HepG2 (cell line): ENCODE measurements around the gene UTS2R. TPM values are rescaled to one million over a fixed set of nuclear protein-coding genes. Genes with fewer than 3 reads are reported as not detected.

ENCODE experiments used
- ATF7-NPFF ChIP-seq: sonication (generic); formaldehyde crosslinking; IDR thresholded peaks from 2 replicates; pipeline ENCODE4 v1.8.1; 2023; ENCODE audit warnings: mild to moderate bottlenecking, low read depth, missing genetic modification reagents, moderate library complexity
- BRCA1 ChIP-seq: sonication (generic); formaldehyde crosslinking; IDR thresholded peaks from 2 replicates; pipeline ENCODE4 v1.4.0; 2020; ENCODE audit warnings: missing genetic modification reagents
- ETV5 ChIP-seq: IDR thresholded peaks from 2 replicates; pipeline ENCODE4 v1.6.1; 2018; ENCODE audit warnings: missing biosample characterization, missing genetic modification reagents, inconsistent platforms, borderline replicate concordance
- GTF2F1 ChIP-seq: fragments of 150-350 bp; IDR thresholded peaks from 2 replicates; pipeline ENCODE4 v1.6.1; 2014; ENCODE audit warnings: low read length
- KDM6A ChIP-seq: IDR thresholded peaks from 2 replicates; pipeline ENCODE4 v1.6.1; 2016; ENCODE audit warnings: low read depth
- NAIF1 ChIP-seq: sonication (generic); formaldehyde crosslinking; IDR thresholded peaks from 2 replicates; pipeline ENCODE4 v1.5.0; 2020; ENCODE audit warnings: mild to moderate bottlenecking, missing genetic modification reagents, borderline replicate concordance
- NFYB ChIP-seq: sonication (generic); formaldehyde crosslinking; IDR thresholded peaks from 2 replicates; pipeline ENCODE4 v1.4.0; 2020; ENCODE audit warnings: missing genetic modification reagents
- PAWR ChIP-seq: sonication (generic); formaldehyde crosslinking; IDR thresholded peaks from 2 replicates; pipeline ENCODE4 v1.4.0; 2020; ENCODE audit warnings: missing genetic modification reagents, mild to moderate bottlenecking, borderline replicate concordance
- PCBP1 ChIP-seq: fragments of 200-400 bp; formaldehyde crosslinking; IDR thresholded peaks from 2 replicates; pipeline ENCODE4 v1.6.1; 2017; ENCODE audit warnings: mild to moderate bottlenecking, low read depth, low read length, borderline replicate concordance
- PLRG1 ChIP-seq: fragments of 450-650 bp; conservative IDR thresholded peaks from 2 replicates; pipeline ENCODE4 v1.6.1; 2016
- RAD51 ChIP-seq: fragments of 450-650 bp; IDR thresholded peaks from 2 replicates; pipeline ENCODE4 v1.6.1; 2016; ENCODE audit warnings: borderline replicate concordance
- SALL1 ChIP-seq: sonication (generic); formaldehyde crosslinking; IDR thresholded peaks from 2 replicates; pipeline ENCODE4 v1.8.0; 2022; ENCODE audit warnings: mild to moderate bottlenecking, missing genetic modification reagents
- SMARCC2 ChIP-seq: fragments of 450-650 bp; IDR thresholded peaks from 2 replicates; pipeline ENCODE4 v1.6.1; 2017; ENCODE audit warnings: antibody characterized with exemption, mild to moderate bottlenecking
- SNAPC2 ChIP-seq: sonication (generic); formaldehyde crosslinking; IDR thresholded peaks from 2 replicates; pipeline ENCODE4 v1.8.1; 2022; ENCODE audit warnings: mild to moderate bottlenecking, missing genetic modification reagents
- SRSF4 ChIP-seq: fragments of 200-400 bp; formaldehyde crosslinking; IDR thresholded peaks from one replicate; pipeline ENCODE4 v1.6.1; 2018; ENCODE audit warnings: mild to moderate bottlenecking, low read depth, low read length, moderate library complexity; ENCODE audit not compliant: poor library complexity, severe bottlenecking
- ZBTB21 ChIP-seq: sonication (generic); formaldehyde crosslinking; IDR thresholded peaks from 2 replicates; pipeline ENCODE4 v1.4.0; 2020; ENCODE audit warnings: missing genetic modification reagents
- ZNF230 ChIP-seq: sonication (generic); formaldehyde crosslinking; IDR thresholded peaks from 2 replicates; pipeline ENCODE4 v1.4.0; 2020; ENCODE audit warnings: mild to moderate bottlenecking, missing genetic modification reagents
- ZNF296 ChIP-seq: sonication (generic); formaldehyde crosslinking; conservative IDR thresholded peaks from 2 replicates; pipeline ENCODE4 v1.5.0; 2020; ENCODE audit warnings: mild to moderate bottlenecking, missing genetic modification reagents
- ZNF326 ChIP-seq: sonication (generic); formaldehyde crosslinking; IDR thresholded peaks from 2 replicates; pipeline ENCODE4 v1.4.0; 2020; ENCODE audit warnings: missing genetic modification reagents, borderline replicate concordance
- ZNF350 ChIP-seq: sonication (generic); formaldehyde crosslinking; IDR thresholded peaks from 2 replicates; pipeline ENCODE4 v1.4.0; 2020; ENCODE audit warnings: mild to moderate bottlenecking, low read depth, missing genetic modification reagents, borderline replicate concordance
- ZNF841 ChIP-seq: sonication (generic); formaldehyde crosslinking; IDR thresholded peaks from 2 replicates; pipeline ENCODE4 v1.8.1; 2023; ENCODE audit warnings: missing genetic modification reagents, borderline replicate concordance
- polyA plus RNA-seq, 8 experiments: library from polyadenylated mRNA; depleted of rRNA in 3 of 8; stranded (reverse) in 7 of 8; unstranded in 1 of 8; fragments of >200 nt; fragmentation: Illumina TruSeq in 4 of 8; extraction: Trizol in 4 of 8; gene quantifications; 2 replicates each; pipeline versions ENCODE4 v1.2.1 to v1.2.3, GENCODE V29; 2011 to 2016; ENCODE audit warnings: low read depth in 4 of 8, missing spikeins in 1 of 8, mixed read lengths in 1 of 8; ENCODE audit not compliant: insufficient read depth in 1 of 8
- total RNA-seq, 5 experiments: library from RNA; depleted of rRNA; stranded (reverse); fragments of >200 nt; fragmentation: Illumina TruSeq; extraction: Trizol; gene quantifications; 2 replicates each; pipeline ENCODE4 v1.2.3, GENCODE V29; 2016; ENCODE audit warnings: low read depth in 1 of 5
- TF ChIP-seq, protein P1 (sequence below): IDR thresholded peaks from 2 replicates; pipeline ENCODE4 v1.6.1; 2016; ENCODE audit warnings: mild to moderate bottlenecking
- TF ChIP-seq, protein P2 (sequence below): sonication (generic); formaldehyde crosslinking; IDR thresholded peaks from 2 replicates; pipeline ENCODE4 v1.5.0; 2020; ENCODE audit warnings: mild to moderate bottlenecking, missing genetic modification reagents, borderline replicate concordance
- TF ChIP-seq, protein P3 (sequence below): sonication (generic); formaldehyde crosslinking; IDR thresholded peaks from 2 replicates; pipeline ENCODE4; 2020; ENCODE audit warnings: missing genetic modification reagents, mild to moderate bottlenecking, borderline replicate concordance

The UTS2R gene
- total and polyA plus RNA-seq, 2 of the 13 experiments (the other 11 are each of a cell fraction or from before 2014, with no cell fraction given) = 0.13 to 0.15 TPM

DNA sequence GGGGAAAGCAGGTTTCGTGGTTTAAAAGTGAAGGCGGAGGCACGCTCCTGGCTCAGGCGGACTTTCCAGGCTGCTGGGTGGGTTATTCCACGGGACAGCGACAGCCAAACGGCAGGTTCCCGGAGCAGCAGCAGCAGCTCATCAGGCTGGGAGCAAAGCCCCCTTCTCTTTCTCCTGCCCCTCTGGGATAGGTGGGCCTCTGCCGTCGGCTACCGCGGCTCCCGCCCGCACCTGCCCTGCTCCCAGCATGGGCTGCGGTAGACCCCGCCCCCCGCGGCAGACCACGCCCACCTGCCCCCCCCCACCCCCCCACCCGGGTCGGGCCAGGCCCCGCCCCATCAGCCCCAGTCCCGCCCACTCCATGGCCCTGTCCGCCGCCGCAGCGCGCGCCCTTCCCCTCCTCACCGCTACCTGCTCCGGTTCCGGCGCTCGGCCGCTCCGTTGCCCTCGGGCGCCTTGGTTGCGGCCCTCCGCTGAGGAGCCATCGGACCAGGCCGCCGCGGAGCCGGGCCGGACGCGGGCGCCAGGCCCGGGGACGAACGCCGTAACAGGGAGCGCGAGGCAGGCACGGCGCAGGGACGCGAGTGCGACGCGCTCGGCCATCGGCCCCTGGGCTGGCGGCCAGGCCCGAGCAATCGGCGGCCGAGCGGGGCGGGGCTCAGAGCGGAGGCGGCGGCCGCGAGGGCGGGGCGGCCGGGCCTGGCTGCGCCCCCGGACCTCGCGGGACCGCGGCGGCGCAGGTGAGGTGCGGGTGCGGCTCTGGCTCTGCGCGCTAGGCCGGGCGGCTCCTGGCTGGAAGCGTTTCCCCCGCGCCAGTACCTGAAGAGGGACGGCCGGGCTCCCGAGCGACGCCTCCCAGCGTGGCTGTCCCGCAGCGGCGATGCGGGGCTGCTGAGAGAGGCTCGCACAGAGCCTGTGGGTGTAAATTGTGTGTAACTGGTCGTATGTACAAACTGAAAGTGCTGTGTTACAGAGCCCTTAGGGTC lies 46.7 kb downstream of the UTS2R start, which contains the start of the genes HEXD and OGFOD3 (continued):
- TF ChIP-seq SRSF4 (no peak), GTF2F1 (no peak), SALL1 (CRISPR knock-in tag) (peak; percentile 88), ZNF326 (no peak), ATF7-NPFF (peak; percentile 93), ZNF841 (CRISPR knock-in tag) (0 out of 2 replicates have a peak, but pooled peaks have one; percentile 3), ZBTB21 (CRISPR knock-in tag) (no peak), SMARCC2 (no peak), PAWR (CRISPR knock-in tag) (no peak), PCBP1 (no peak), SNAPC2 (CRISPR knock-in tag) (peak; percentile 80; the same call in 1 of the 2 replicates), NFYB (0 out of 2 replicates have a peak, but pooled peaks have one; percentile 8), ZNF296 (CRISPR knock-in tag) (no peak), ETV5 (CRISPR knock-in tag) (no peak; the same call in 1 of the 2 replicates), RAD51 (no peak), NAIF1 (CRISPR knock-in tag) (no peak), BRCA1 (CRISPR knock-in tag) (no peak), KDM6A (CRISPR knock-in tag) (no peak), PLRG1 (no peak), ZNF350 (CRISPR knock-in tag) (no peak), ZNF230 (CRISPR knock-in tag) (no peak)
- TF ChIP-seq, protein P1, sequence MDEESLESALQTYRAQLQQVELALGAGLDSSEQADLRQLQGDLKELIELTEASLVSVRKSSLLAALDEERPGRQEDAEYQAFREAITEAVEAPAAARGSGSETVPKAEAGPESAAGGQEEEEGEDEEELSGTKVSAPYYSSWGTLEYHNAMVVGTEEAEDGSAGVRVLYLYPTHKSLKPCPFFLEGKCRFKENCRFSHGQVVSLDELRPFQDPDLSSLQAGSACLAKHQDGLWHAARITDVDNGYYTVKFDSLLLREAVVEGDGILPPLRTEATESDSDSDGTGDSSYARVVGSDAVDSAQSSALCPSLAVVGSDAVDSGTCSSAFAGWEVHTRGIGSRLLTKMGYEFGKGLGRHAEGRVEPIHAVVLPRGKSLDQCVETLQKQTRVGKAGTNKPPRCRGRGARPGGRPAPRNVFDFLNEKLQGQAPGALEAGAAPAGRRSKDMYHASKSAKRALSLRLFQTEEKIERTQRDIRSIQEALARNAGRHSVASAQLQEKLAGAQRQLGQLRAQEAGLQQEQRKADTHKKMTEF = peak; percentile 44
- TF ChIP-seq, protein P2, sequence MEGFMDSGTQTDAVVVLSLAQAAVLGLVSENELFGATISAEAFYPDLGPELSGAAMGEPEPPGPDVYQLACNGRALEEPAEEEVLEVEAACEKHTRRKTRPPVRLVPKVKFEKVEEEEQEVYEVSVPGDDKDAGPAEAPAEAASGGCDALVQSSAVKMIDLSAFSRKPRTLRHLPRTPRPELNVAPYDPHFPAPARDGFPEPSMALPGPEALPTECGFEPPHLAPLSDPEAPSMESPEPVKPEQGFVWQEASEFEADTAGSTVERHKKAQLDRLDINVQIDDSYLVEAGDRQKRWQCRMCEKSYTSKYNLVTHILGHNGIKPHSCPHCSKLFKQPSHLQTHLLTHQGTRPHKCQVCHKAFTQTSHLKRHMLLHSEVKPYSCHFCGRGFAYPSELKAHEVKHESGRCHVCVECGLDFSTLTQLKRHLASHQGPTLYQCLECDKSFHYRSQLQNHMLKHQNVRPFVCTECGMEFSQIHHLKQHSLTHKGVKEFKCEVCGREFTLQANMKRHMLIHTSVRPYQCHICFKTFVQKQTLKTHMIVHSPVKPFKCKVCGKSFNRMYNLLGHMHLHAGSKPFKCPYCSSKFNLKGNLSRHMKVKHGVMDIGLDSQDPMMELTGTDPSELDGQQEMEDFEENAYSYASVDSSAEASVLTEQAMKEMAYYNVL (CRISPR knock-in tag) = peak; percentile 64
- TF ChIP-seq, protein P3, sequence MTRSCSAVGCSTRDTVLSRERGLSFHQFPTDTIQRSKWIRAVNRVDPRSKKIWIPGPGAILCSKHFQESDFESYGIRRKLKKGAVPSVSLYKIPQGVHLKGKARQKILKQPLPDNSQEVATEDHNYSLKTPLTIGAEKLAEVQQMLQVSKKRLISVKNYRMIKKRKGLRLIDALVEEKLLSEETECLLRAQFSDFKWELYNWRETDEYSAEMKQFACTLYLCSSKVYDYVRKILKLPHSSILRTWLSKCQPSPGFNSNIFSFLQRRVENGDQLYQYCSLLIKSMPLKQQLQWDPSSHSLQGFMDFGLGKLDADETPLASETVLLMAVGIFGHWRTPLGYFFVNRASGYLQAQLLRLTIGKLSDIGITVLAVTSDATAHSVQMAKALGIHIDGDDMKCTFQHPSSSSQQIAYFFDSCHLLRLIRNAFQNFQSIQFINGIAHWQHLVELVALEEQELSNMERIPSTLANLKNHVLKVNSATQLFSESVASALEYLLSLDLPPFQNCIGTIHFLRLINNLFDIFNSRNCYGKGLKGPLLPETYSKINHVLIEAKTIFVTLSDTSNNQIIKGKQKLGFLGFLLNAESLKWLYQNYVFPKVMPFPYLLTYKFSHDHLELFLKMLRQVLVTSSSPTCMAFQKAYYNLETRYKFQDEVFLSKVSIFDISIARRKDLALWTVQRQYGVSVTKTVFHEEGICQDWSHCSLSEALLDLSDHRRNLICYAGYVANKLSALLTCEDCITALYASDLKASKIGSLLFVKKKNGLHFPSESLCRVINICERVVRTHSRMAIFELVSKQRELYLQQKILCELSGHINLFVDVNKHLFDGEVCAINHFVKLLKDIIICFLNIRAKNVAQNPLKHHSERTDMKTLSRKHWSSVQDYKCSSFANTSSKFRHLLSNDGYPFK = no peak
